ENCODE measurements around the gene SRXN1. TPM values are rescaled to one million over a fixed set of nuclear protein-coding genes. Genes with fewer than 3 reads are reported as not detected.

Gene SRXN1
- total and polyA plus RNA-seq, 2 experiments from 2014 or later, result 58.6 to 94.1 TPM

- Histone ChIP-seq H3K4me1 (ENCODE audit: insufficient read depth) (no peaks in the 10 kb centered on the region), H3K27me3 (replicated peaks; ENCODE audit: insufficient read depth) (peaks cover 12% of the 10 kb centered on the region; the same call in 1 of the 2 replicates), H3K9me2 (ENCODE audit: insufficient read depth) (no peaks in the 10 kb centered on the region), H3K4me2 (ENCODE audit: unreplicated experiment) (no peak overlapping the region), H3K4me3 (no peak overlapping the region), H3K27ac (no peak overlapping the region), H3K9ac (no peak overlapping the region), H3K79me2 (ENCODE audit: insufficient read depth) (no peaks in the 10 kb centered on the region), H3K9me3 (ENCODE audit: low read depth) (no peaks in the 10 kb centered on the region), H3K36me3 (ENCODE audit: low read depth) (no peaks in the 10 kb centered on the region), H3F3A (ENCODE audit: insufficient read depth) (no peaks in the 10 kb centered on the region), H2AFZ (no peak overlapping the region), H4K20me1 (ENCODE audit: insufficient read depth) (no peaks in the 10 kb centered on the region)
- no peak for DNase-seq
- WGBS, 2 experiments (ENCODE audit: low coverage in 1 of 2, low lambda C conversion rate in 2 of 2, missing lambda C conversion rate in 2 of 2), result 46 to 52% methylated on average over 8 of the region's 8 CpGs
- in situ Hi-C loops (cut with MboI), result no loop called here
- TF ChIP-seq EZH2phosphoT487 (IDR thresholded peaks at IDR 0.05; ENCODE audit: insufficient read depth, low read depth) (no peak), EZH2 (IDR thresholded peaks at IDR 0.05; ENCODE audit: insufficient read depth, poor library complexity, severe bottlenecking) (no peak)
Observed at GRCh38 chr20:602111-602970, 50.7 kb downstream of the SRXN1 start.

DNA sequence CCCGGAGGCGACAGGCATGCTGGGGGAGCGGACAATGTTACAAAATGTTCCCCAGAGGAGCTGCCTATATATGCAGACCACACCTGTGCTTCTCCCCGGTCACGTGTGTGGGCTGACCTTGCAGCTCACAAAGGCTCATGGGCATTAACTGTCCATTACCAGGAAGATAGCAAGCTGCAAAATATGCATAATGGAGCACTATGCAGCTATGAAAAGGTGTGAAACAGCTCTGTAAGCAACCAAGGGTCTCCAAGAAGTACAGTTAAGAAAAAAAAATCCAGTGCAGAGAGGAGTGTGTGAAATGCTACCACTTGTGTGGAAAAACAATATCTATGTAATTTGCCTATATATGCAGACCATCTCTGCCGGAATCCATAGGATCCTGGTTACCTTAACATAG lies 52.3 kb downstream of the SRXN1 start:
- in situ Hi-C loops (cut with MboI), result no loop called here
- WGBS, 2 experiments (ENCODE audit: low coverage in 1 of 2, low lambda C conversion rate in 2 of 2, missing lambda C conversion rate in 2 of 2), result 65% methylated on average over 6 of the region's 6 CpGs
- Histone ChIP-seq H3K9me2 (ENCODE audit: insufficient read depth) (no peaks in the 10 kb centered on the region), H3K4me1 (ENCODE audit: insufficient read depth) (no peaks in the 10 kb centered on the region), H3K9me3 (ENCODE audit: low read depth) (no peaks in the 10 kb centered on the region), H3K36me3 (ENCODE audit: low read depth) (no peaks in the 10 kb centered on the region), H3K27ac (no peak overlapping the region), H3K79me2 (ENCODE audit: insufficient read depth) (no peaks in the 10 kb centered on the region), H4K20me1 (ENCODE audit: insufficient read depth) (no peaks in the 10 kb centered on the region), H3K4me3 (no peak overlapping the region), H3K9ac (no peak overlapping the region), H3F3A (ENCODE audit: insufficient read depth) (no peaks in the 10 kb centered on the region), H3K4me2 (ENCODE audit: unreplicated experiment) (no peak overlapping the region), H3K27me3 (replicated peaks; ENCODE audit: insufficient read depth) (0 out of 2 replicates have a peak, but pooled peaks cover 6% of the 10 kb centered on the region), H2AFZ (no peak overlapping the region)
- TF ChIP-seq EZH2 (IDR thresholded peaks at IDR 0.05; ENCODE audit: insufficient read depth, poor library complexity, severe bottlenecking), result no peak
- no peak for TF ChIP-seq EZH2phosphoT487 (IDR thresholded peaks at IDR 0.05; ENCODE audit: insufficient read depth, low read depth)
- no peak for DNase-seq

DNA sequence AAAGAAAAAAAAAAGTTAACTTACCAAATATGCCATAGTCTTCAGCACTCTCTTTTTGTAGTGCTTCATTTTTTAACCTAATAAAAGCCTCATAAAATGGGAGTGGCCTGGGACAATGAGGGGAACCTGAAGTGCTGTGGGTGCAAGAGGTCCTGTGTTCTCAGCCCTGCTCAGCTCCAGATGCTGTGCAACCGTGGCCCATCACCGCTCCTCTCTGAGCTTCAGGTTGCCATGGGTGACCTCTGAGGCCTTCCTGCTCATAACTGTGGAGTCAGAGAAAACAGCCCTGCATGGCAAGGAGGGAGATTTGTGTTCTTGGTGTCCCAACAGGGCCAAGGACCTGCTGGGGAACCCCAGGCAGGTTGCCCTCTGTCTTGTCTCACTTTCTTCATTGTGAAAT lies 52.9 kb downstream of the SRXN1 start:
- Histone ChIP-seq H3K4me3 (no peak overlapping the region), H3K27me3 (replicated peaks; ENCODE audit: insufficient read depth) (0 out of 2 replicates have a peak, but pooled peaks cover under 1% of the 10 kb centered on the region), H3K4me2 (ENCODE audit: unreplicated experiment) (no peak overlapping the region), H3K9me2 (ENCODE audit: insufficient read depth) (no peaks in the 10 kb centered on the region), H3K9me3 (ENCODE audit: low read depth) (no peaks in the 10 kb centered on the region), H3F3A (ENCODE audit: insufficient read depth) (no peaks in the 10 kb centered on the region), H4K20me1 (ENCODE audit: insufficient read depth) (no peaks in the 10 kb centered on the region), H3K9ac (no peak overlapping the region), H3K36me3 (ENCODE audit: low read depth) (no peaks in the 10 kb centered on the region), H3K4me1 (ENCODE audit: insufficient read depth) (no peaks in the 10 kb centered on the region), H2AFZ (no peak overlapping the region), H3K79me2 (ENCODE audit: insufficient read depth) (no peaks in the 10 kb centered on the region), H3K27ac (no peak overlapping the region)
- in situ Hi-C loops (cut with MboI), result no loop called here
- TF ChIP-seq EZH2phosphoT487 (IDR thresholded peaks at IDR 0.05; ENCODE audit: insufficient read depth, low read depth) (no peak), EZH2 (IDR thresholded peaks at IDR 0.05; ENCODE audit: insufficient read depth, poor library complexity, severe bottlenecking) (no peak)
- no peak for DNase-seq
- 21 to 40% methylated on average over 2 of the region's 2 CpGs for WGBS, 2 experiments (ENCODE audit: low coverage in 1 of 2, low lambda C conversion rate in 2 of 2, missing lambda C conversion rate in 2 of 2)

- no peaks in the 10 kb centered on the region for H3K79me2 ChIP-seq (ENCODE audit: insufficient read depth)
- in situ Hi-C loops (cut with MboI), result no loop called here
- no peaks in the 10 kb centered on the region for H3F3A ChIP-seq (ENCODE audit: insufficient read depth)
- H2AFZ ChIP-seq, result no peak overlapping the region
- no peaks in the 10 kb centered on the region for H3K9me2 ChIP-seq (ENCODE audit: insufficient read depth)
- H3K4me1 ChIP-seq (ENCODE audit: insufficient read depth), result no peaks in the 10 kb centered on the region
- no peak overlapping the region for H3K4me3 ChIP-seq
- TF ChIP-seq EZH2 (IDR thresholded peaks at IDR 0.05; ENCODE audit: insufficient read depth, poor library complexity, severe bottlenecking) (no peak), EZH2phosphoT487 (IDR thresholded peaks at IDR 0.05; ENCODE audit: insufficient read depth, low read depth) (no peak)
- no peak overlapping the region for H3K9ac ChIP-seq
- no peak overlapping the region for H3K4me2 ChIP-seq (ENCODE audit: unreplicated experiment)
- 36 to 37% methylated on average over 13 of the region's 13 CpGs for WGBS, 2 experiments (ENCODE audit: low coverage in 1 of 2, low lambda C conversion rate in 2 of 2, missing lambda C conversion rate in 2 of 2)
- H3K27me3 ChIP-seq (replicated peaks; ENCODE audit: insufficient read depth), result no peaks in the 10 kb centered on the region
- no peak for DNase-seq
- no peaks in the 10 kb centered on the region for H4K20me1 ChIP-seq (ENCODE audit: insufficient read depth)
- no peaks in the 10 kb centered on the region for H3K36me3 ChIP-seq (ENCODE audit: low read depth)
- no peak overlapping the region for H3K27ac ChIP-seq
- no peaks in the 10 kb centered on the region for H3K9me3 ChIP-seq (ENCODE audit: low read depth)
Observed at GRCh38 chr20:598133-598850, 54.7 kb downstream of the SRXN1 start.
